ENCODE data around the gene KLHL29.

Gene KLHL29

DNA sequence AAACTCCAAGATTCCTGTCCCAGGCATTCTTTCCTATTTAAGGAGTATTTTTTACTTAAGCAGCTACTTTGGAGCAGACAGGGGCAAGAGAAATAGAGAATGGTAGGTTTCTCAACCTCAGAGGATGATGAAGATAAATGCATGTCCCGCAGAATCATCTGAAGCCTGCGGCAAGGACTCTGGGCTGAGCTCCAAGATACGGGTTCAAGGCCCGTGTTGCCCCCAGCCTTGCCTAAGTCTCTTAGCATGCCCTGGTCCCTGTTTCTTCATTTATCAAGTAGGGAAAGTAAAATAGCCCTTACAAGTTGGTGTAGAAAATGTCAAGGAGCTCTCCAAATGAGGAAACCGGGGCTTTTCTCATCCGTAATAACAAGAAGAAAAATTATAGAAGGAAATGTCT lies 214.0 kb downstream of the KLHL29 start:
- DNase-seq: no peak

DNA sequence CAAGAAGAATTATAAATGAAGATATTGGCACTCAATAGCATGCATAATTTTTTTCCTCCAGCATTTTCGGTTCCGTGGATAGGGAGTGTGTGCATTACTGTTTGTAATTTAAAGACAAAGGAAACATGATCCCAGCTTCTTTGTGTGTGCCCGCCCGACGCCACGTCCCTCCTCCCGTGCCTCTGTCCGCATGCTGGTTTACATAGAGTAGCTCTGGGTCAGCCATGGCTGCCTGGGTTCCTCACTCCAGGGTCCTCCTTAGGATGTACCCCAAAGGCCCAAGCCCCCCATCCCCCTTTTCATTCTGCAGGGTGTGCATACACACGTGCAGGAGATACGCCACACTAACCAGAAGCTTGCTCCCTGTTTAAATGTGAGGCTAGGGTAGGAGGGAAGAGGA lies 214.7 kb downstream of the KLHL29 start:
- peak; percentile 71 for DNase-seq

DNA sequence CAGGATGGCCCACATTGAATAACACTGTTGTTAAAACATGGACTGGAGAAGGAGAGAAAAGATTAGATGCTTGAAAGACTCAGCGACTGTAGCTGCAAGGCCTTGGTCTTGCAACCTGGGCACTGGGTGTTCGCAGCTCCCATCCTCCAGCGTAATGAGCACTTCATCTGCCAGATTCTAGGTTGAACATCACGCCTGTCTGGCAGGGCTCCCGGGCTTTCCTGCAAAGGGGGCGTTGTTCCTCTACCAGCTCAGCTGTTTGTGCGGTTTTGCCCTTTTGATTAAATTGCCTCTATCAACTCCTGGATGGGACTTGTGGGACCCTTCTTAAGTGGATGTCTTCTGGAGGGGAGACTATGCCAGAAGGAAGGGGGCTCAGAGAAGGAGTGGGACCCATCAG lies 215.4 kb downstream of the KLHL29 start:
- DNase-seq: no peak

DNA sequence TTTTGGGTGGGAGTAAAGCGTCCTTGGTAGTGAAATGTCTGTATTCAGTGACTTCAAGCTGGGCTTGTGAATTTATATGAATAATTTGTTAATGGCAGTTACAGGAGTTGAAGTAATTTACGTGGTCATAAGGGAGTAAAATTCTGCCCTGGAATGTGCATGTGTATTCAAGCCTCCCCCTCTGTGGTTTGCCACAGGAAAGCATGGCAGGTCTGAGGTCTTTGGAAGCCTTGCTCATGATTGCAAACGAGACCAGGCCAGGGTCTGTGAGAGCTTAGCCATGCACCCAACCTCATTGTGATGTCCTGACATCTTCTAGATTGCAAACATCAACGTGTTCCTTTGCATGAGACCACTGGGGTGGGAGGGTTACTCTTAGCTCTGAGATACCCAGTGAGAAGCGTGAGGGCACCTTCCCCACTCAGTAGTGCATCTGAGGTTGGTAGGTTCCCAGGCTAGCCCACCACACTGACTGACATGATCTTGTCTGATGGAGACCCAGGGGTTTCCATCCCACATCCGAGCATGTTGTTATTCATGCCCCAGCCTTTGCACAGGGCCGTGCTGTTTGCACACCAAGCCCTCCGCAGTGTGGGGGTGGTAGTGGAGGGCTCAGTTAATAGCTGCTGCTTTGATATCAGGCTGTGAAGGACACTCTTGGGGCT lies 216.5 kb downstream of the KLHL29 start:
- DNase-seq: no peak

DNA sequence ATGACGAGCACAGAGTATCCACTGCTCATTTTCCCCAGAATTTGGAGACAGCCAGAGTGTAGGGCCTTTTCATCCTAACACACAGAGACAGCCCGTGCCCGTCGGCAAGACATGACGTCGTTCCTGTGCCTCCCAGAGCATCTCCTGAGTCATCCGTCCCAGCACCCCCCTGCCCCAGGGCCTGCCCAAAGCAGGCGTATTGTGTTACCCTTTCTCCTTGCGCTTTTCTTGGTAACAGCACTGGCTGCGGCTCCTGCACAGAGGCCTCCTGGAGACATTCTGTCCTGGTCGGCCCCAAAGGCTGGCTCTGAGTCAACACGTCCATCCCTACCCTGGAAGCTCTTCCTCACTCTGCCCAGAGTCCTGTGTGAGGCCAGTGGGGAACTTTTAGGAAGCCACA lies 217.1 kb downstream of the KLHL29 start:
- DNase-seq: no peak

DNA sequence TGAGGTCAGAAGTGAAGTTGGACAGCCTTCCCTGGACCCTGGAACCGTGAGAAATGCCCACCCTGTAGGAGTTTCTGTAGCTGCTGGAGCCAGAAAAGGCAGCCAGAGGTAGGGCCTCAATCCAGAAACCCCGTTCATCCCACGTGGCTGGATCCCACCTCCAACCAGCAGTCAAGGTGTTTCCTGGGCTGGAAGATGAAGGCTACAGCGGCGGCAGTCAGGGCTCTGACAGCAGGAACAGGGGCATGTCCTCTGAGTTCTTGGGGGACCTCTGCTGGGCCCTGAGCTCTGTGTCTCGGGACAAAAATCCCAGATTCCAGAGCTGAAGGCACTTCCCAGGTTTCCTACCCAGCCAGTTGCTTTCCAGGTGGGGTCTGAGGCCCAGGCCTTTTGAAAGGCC lies 218.2 kb downstream of the KLHL29 start:
- no peak for DNase-seq

DNA sequence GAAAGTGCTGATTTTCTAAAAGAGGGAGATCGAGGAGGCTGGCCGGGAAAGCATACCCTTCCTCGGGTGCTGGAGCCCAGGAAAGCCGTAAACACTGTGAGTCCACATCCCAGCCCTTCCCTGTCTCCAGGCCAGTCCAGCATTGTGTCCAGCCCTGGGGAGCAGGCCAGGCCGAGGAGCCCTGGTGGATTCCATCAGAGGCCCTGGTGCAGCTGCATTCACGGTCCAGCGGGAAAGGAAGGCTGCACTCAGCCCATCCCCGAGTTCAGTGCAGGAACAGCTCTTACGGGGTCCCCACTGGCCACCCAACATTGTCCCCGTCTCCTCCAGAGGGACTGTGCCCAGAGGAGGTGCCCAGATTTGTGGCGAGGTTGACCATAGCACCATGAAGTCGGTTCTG lies 218.6 kb downstream of the KLHL29 start:
- DNase-seq: no peak

DNA sequence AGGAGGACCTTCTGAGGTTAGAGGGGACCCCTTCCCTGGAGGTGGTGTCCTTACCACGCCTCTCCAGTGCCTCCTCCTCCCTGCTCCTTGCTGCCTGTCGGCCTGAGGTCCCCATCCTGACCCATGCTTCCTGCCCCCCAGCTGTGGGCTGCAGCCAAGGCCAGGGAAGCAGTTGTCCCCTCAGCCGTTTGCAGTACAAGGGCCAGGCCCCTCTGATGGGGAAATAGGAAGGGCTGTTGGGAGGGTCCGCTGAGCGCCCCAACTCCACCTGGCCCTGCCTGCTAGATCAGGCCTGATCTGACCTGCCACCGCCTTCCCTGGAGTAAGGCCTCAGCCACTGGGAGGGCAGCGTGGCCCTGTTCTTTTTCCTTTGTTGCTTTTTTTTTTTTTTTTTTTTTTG lies 219.8 kb downstream of the KLHL29 start:
- DNase-seq: no peak

DNA sequence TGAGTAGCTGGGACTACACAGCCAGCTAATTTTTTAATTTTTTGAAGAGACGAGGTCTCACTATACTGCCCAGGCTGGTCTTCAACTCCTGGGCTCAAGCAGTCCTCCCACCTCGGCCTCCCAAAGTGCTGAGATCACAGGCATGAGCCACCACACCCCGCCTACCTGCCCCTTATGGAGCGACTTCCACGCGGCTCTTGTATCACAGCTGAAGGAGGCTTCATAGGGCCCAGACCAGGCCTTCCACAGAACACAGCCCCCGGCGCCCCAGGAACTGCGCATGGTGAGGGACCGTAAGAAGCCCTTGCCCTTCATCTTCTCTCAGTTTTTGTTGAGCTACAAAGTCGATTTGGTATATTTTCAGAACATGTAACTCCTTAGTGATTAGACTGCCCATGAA lies 220.3 kb downstream of the KLHL29 start:
- no peak for DNase-seq

DNA sequence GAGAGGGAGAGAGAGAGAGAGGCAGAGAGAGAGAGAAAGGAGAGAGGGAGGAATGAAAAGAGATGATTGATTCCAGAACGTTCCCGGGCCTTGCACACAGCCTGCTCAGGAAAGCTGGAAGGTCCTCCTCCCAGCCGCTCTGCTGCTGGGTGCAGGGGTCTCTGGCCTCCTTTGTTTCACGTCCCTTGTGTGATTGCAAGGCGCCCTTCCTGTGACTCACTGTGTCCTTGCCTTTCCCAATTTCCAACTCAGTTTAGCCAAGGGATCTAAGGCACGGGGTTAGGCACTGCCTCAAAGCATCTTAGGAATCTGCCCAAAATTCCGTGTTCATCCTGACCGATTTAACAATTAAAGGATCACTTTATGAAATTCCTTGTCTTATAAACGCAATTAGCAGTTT lies 221.2 kb downstream of the KLHL29 start:
- no peak for DNase-seq

DNA sequence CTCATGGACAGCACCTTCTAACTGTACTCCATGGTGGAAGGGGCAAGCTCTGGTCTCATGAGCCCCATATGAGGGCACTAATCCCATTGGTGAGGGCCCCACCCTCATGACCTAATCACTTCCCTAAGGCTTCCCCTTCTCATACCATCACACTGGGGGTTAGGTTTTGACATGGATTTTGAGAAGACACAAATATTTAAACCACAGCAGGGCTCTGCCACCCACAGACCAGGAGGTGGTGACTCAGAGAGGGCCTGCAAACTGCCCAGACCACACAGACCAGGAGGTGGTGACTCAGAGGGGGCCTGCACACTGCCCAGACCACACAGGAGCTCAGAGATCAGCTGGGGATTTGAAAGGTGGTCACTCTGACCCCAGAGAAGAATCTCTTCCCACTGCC lies 222.0 kb downstream of the KLHL29 start:
- no peak for DNase-seq

DNA sequence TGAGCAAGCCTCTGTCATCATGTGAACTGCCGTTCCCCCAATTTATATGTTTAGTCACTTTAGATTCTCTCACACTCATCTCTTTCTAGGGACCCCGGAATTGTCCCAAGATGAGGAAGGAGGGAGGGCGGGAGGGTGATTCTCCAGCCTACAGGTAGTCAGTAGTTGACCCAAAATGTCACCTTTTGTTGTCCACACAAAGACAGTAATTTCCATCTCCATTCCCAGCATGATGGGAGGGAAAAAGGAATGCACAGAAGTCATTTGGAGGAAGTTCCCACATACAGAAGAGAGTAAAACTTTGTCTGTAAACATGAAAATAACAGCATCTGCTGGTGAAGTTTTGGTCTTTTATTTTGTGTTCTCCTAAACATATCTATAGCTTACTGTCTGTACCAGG lies 222.9 kb downstream of the KLHL29 start:
- DNase-seq: no peak

DNA sequence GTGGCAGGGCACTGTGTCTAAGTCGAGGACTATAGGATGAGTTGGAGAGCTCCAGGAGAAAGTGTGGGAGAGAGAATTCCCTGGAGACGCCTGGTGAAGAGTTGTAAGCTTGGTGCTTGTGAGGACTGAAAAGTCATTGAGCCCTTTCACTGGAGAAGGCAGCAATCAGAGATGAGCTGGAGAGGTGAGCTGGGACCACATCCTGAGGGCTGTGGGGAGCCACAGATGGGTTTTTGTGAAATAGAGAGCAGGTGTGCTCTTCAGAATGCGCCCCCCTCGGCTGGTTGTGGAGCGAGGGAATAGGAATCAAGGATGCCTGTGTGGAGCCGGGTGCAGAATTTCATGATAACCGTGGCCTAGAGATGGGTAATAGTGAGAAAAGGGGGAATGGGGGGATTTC lies 224.3 kb downstream of the KLHL29 start:
- DNase-seq: no peak

DNA sequence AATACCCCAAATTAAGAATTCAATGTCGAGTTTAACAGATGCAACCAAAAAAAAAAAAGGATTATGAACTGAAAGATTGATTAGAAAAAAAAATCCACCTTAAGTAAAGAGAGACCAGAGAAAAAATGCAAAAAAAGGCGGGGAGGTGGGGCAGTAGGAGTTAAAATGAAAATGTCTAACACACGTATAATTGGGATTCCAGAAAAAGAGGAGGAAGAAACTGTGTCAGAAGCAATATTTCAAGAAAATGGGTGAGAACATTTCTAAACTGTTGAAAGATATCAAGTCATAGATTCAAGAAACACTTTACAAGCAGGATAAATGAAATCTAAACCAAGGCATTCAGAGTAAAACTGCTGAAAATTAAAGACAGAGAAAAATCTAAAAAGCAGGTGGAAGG lies 226.9 kb downstream of the KLHL29 start:
- no peak for DNase-seq

DNA sequence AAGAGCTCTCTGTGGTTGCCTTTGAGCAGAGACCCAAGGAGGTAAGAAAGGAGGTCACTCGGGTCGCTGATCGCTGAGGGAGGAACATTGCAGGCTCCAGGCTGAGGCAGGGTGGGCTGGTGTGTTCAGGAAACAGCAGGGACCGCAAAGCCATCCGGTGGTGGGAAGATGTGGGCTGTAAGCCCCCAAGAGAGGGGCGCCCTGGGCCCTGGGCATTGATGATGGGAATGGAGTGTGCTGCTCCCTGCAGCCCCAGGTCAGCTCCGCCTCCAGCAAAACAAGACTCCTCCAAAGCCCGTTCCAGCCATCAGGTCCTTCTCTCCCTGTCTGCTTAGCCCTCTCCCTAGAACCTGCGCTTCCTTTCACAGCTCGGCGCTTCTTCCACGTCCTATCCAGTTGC lies 229.7 kb downstream of the KLHL29 start:
- DNase-seq: no peak

DNA sequence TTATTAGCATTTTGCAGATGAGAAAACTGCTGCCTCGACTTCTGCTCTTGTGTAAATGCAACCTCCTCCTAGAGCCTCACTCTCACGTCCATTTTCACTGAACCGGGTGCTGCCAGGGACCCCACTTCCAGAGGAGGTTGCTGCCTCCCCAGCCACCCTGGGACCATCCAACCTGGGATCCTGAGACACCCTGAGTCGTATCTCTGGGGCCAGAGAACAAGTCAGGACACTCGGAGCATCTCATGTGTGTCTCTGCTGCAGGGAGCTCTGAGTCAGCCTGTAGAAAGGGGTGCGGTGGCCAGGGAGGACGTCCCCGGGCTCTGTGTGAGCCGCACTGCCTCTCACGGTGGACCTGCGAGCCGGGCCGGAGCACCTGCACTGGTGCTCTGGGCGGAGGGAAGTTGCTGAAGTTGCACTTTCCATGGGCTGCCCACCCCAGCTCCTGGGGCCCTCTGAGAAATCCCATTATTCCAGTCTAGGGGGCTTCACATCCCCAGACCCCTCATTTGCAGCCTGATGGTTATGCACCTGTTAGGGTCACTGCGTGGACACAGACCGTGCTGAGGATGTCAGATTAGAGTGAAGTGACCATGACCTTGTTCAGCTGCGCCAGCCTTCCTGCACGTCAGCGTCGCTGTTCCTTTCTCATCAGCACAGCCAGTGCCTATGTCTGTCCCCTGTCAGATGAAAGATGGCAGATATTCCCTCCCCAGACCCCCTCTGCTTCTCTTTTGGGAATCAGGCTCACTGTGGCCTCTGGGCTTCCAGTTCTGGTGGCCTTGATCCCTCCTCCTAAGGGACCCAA lies 230.4 kb downstream of the KLHL29 start:
- no peak for DNase-seq

DNA sequence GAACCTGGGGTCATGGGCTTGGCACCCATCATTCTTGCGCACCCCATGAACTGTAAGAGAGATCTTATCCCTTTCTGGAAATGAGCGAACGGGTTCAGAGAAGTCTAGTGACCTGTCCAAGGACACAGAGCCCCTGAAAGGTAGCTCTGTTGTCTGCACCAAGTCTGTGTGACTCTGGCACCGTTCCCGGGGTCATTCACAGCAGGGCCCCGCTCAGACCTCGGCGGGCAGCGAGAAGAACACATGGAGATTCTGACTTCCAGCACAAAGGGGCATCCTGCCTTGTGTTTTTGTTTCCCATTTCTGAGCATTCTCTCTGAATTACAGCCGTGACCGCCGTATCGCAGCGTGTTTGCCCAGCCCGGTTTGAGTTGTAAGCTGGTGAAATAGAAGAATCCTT lies 231.7 kb downstream of the KLHL29 start:
- DNase-seq: peak; percentile 61

DNA sequence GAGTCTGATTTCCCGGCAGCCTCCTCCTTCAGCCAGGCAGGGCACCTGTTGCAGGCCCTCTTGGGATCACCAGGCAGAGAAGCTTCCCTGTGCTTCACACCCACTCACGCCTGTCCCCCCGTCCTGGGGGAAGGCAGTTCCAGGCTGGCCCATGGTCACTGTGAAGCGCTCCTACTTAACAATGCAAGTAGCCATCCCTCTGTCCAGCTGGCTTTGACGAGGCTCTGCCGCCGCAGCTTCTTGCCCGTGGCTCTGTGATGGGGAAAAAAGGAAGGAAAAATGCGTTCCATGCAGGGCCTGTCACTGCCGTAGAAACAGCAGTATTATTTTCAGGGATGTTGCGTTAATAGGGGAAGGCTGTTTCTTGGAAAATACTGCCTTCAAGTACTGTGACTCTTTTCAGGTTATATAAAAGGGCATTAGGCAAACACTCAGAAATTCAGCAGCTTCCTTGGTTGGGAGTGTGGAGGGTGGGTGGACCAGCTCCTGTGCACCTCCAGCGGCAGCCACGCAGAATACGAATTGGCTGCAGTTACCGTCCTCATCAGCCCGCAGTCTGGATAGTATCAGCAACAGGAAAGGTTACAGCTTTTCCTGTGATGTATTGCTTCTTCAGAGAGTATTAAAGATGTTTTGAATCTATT lies 232.3 kb downstream of the KLHL29 start:
- DNase-seq: peak; percentile 55

DNA sequence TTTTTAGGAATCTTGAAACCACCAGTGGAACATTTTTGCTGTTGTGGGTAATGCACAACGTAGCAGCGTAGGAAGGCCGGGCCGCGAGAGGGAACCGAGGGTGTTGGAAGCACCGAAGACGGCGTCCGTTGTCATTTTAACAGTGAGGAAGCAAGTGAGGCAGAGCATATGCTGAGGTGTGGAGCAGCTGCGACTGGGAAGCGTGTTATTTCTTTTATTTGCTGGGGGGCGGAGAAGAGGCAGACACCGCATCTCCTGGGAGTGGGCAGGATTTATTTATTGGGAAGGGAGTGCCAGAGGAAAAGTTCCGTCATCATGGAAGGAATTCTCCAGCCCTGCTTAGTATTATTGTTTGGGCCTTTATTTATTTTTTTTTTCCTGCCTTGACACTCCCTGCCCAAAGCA lies 232.8 kb downstream of the KLHL29 start:
- no peak for DNase-seq

DNA sequence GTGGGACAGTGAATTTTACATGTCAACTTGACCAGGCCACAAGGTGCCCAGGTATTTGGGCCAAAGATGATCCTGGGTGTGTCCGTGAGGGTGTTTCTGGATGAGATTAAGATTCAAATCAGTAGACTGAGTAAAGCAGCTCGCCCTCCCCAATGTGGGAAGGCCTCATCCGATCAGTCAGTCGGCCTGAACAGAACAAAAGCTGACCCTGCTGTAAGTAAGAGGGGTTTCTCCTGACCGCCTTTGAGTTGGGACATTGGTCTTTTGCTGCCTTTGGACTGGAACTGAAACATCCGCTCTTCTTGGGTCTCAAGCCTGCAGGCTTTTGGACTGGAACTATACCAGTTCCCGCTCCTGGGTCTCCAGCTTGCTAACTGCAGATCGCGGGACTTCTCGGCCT lies 233.3 kb downstream of the KLHL29 start:
- DNase-seq: no peak

DNA sequence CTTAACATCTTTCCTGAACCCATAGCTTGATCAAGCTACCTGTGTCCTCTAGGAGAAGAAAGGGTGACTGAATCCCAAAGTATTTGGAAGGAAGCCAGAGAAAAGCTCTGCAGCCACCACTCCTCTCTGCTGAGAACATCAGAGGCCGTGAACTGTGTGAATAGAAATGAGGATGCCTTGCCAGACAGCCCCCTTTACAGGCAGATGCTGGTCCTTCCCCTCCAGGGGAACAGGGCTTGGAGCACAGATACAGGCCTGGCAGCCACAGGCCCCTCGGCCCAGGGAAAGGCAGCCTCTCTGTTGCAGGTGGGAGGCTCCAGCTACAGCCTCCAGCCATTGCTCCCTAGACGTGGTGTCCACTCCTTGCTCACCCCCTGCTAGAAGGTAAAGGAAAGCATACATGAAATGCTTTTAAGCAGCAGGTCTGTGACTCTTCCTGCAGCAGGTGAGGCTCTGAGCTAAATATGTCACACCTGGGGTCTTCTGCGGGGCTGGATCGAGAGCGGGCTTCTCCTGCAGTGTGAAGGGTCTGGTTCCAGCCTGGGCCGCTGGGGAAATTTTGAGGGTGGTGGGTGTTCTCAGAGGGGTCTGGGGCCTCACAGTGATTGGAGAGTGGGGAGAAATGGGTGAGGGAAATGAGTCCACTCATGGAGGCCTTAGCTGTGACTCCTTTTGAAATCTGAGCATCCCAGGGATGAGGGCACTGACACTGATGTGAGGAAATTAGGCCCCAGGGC lies 234.0 kb downstream of the KLHL29 start:
- no peak for DNase-seq

DNA sequence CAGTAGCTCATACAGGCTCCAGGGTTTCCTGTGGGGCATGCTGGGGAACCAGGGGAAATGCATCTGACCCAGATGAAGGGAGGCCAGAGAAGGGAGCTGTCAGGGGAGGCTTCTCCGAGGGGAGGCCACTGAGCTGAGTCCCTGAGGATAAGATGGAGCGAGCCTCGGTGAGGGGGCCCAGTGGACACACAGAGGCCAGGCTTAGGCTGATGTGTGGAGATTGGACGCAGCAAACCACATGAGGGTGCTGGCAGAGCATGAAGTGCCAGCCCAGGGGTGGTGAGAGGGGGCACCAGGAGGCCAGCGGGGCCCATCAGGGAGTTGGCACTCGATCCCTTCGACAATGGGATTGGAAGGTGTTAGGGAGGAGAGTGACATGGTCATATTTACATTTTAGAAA lies 235.0 kb downstream of the KLHL29 start:
- DNase-seq: no peak

DNA sequence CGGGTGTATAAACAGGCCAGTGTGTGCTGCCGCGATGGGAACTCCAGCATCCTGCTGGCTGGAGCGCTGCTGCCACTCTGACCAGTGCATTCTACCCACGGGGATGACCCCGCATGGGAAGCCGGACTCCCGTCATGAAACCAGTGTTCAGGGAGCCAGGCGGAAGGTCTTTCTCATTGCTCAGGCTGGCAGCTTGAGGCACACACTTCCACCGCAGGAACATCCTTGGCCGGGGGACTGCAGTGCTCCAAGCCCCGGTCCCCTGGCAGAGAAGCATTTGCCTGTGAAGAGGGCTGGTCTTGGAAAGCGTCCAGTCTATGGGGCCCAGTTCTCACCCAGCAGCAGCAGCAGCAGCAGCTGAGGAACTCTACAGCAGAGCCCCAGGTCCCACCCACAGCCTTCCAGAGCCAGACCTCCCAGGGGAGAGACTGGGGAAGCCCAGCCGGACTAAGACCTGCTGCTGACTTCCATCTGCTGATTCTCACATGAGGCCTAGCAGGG lies 235.9 kb downstream of the KLHL29 start:
- no peak for DNase-seq

All from DMS53 (cell line).